Measurements from ENCODE around the gene INSL4. TPM values are rescaled to one million over a fixed set of nuclear protein-coding genes. Genes with fewer than 3 reads are reported as not detected.

The INSL4 gene
- total and polyA plus RNA-seq, 2 of the 4 experiments (the other 2 are of a cell fraction): 0.03 TPM; not detected in 1

Small RNA genes lying within 50 kb of the gene (microRNA-seq; reads per million reads assigned to microRNA genes)
- gene AL133547.1 (ENCODE audit: insufficient read depth, insufficient read length): not detected

Small RNA genes lying within 50 kb of the gene (small RNA-seq; reads per million reads assigned to genes)
- 0 reads per million in 5 experiments for gene AL133547.1

Other genes starting within 250 kb of the INSL4 start
- 6.1 and 7.2 TPM in 2 replicates for gene JAK2, start 246.1 kb upstream of the INSL4 start, total RNA-seq (2012; rRNA removed)
- gene JAK2, start 246.1 kb upstream of the INSL4 start, polyA plus RNA-seq (2012; rRNA removed): 1.6 and 2.3 TPM in 2 replicates
- gene INSL6, start 45.8 kb upstream of the INSL4 start, total RNA-seq (2012; rRNA removed): not detected in 2 replicates
- gene INSL6, start 45.8 kb upstream of the INSL4 start, polyA plus RNA-seq (2012; rRNA removed): not detected in 2 replicates
- not detected in 2 replicates for gene RLN2, start 73.3 kb downstream of the INSL4 start, total RNA-seq (2012; rRNA removed)
- gene RLN2, start 73.3 kb downstream of the INSL4 start, polyA plus RNA-seq (2012; rRNA removed): not detected in 2 replicates
- gene RLN1, start 108.5 kb downstream of the INSL4 start, total RNA-seq (2012; rRNA removed): not detected in 2 replicates
- gene RLN1, start 108.5 kb downstream of the INSL4 start, polyA plus RNA-seq (2012; rRNA removed): not detected in 2 replicates
- gene PLGRKT, start 206.5 kb downstream of the INSL4 start, total RNA-seq (2012; rRNA removed): 12.7 and 13.6 TPM in 2 replicates
- 8.6 and 10.8 TPM in 2 replicates for gene PLGRKT, start 206.5 kb downstream of the INSL4 start, polyA plus RNA-seq (2012; rRNA removed)
- gene CD274, start 219.1 kb downstream of the INSL4 start, total RNA-seq (2012; rRNA removed): 19.4 and 29.4 TPM in 2 replicates
- gene CD274, start 219.1 kb downstream of the INSL4 start, polyA plus RNA-seq (2012; rRNA removed): 13.9 and 17.4 TPM in 2 replicates